Endothelial cell of umbilical vein (primary cell): ENCODE results near the gene BPIFB3. TPM values are rescaled to one million over a fixed set of nuclear protein-coding genes. Genes with fewer than 3 reads are reported as not detected.

Experiments
- BruUV-seq: library from RNA; stranded (reverse); fragments of 400-500 nt; replicated peaks from 2 replicates; lab custom pipeline; 2021; lab: Mats Ljungman, UMichigan
- CTCF ChIA-PET: fragments of 300-600, 350-600 bp; sonication (Branson Sonifier 250); formaldehyde crosslinking; loops from one replicate; lab custom pipeline; 2021; ENCODE audit warnings: antibody characterized with exemption, inconsistent platforms; lab: Charles Lee
- POLR2A ChIA-PET: fragments of 300-600, 350-600 bp; sonication (Branson Sonifier 250); formaldehyde crosslinking; loops from one replicate; lab custom pipeline; 2021; ENCODE audit warnings: antibody characterized with exemption, inconsistent platforms; lab: Charles Lee
- DNase-seq: peaks from one replicate; pipeline ENCODE4 v3.0.0-alpha.2; 2011; ENCODE audit warnings: low read depth, low spot score
- FAIRE-seq: peaks from 2 replicates; lab custom pipeline; 2011; peaks lifted over from hg19 to GRCh38; lab: Jason Lieb, UNC
- H2AFZ ChIP-seq: 2 replicates; pipeline ENCODE4 v1.6.0; 2012; ENCODE audit warnings: low read depth, low read length, control low read depth, inconsistent platforms
- H3K27ac ChIP-seq: 2 replicates; pipeline ENCODE4 v1.5.1; 2011; ENCODE audit warnings: low read depth, mild to moderate bottlenecking, control low read depth, low read length, moderate library complexity; ENCODE audit not compliant: insufficient read depth
- H3K27me3 ChIP-seq, 2 experiments: 2 replicates each; pipeline versions ENCODE4 v1.6.0 to v1.6.1; 2011; ENCODE audit warnings: low read length in 2 of 2, mixed read lengths in 1 of 2; ENCODE audit not compliant: control insufficient read depth in 2 of 2, insufficient read depth in 2 of 2
- H3K36me3 ChIP-seq, 2 experiments: 2 replicates in 1 of 2; 3 replicates in 1 of 2; pipeline ENCODE4 v1.5.1; 2011; ENCODE audit warnings: low read length in 2 of 2, mild to moderate bottlenecking in 1 of 2, moderate library complexity in 1 of 2; ENCODE audit not compliant: control insufficient read depth in 2 of 2, insufficient read depth in 2 of 2; ENCODE audit errors: extremely low read depth in 1 of 2
- H3K4me1 ChIP-seq: 3 replicates; pipeline ENCODE4 v1.5.1; 2011; ENCODE audit warnings: mild to moderate bottlenecking, low read length; ENCODE audit not compliant: control insufficient read depth, insufficient read depth; ENCODE audit errors: extremely low read depth
- H3K4me2 ChIP-seq: 2 replicates; pipeline ENCODE4 v1.6.1; 2011; ENCODE audit warnings: low read length, control low read depth, mixed read lengths; ENCODE audit not compliant: insufficient read depth
- H3K4me3 ChIP-seq, 3 experiments: fragments of 200-600 bp in 1 of 3; sonication (generic), shearing (Covaris generic) in 1 of 3; replicated peaks in 1 of 3; 2 replicates each; pipeline ENCODE4 v1.5.1; 2011 to 2016; ENCODE audit warnings: control low read depth in 3 of 3, low read length in 3 of 3, mild to moderate bottlenecking in 2 of 3, inconsistent platforms in 1 of 3, low read depth in 1 of 3, moderate library complexity in 1 of 3; ENCODE audit not compliant: insufficient read depth in 1 of 3
- H3K79me2 ChIP-seq: 2 replicates; pipeline ENCODE4 v1.6.0; 2012; ENCODE audit warnings: low read length, inconsistent platforms; ENCODE audit not compliant: control insufficient read depth, insufficient read depth
- H3K9ac ChIP-seq: replicated peaks from 2 replicates; pipeline ENCODE3; 2011; ENCODE audit warnings: low read length, control low read depth; ENCODE audit not compliant: insufficient read depth; ENCODE audit errors: extremely low read depth
- H3K9me1 ChIP-seq: replicated peaks from 3 replicates; pipeline ENCODE4 v1.6.0; 2011; ENCODE audit warnings: mild to moderate bottlenecking, low read length; ENCODE audit not compliant: control insufficient read depth, insufficient read depth; ENCODE audit errors: extremely low read depth
- H3K9me3 ChIP-seq: replicated peaks from 2 replicates; pipeline ENCODE4 v1.5.1; 2012; ENCODE audit warnings: low read length, inconsistent platforms; ENCODE audit not compliant: control insufficient read depth, insufficient read depth
- H4K20me1 ChIP-seq: replicated peaks from 2 replicates; pipeline ENCODE3; 2011; ENCODE audit warnings: mild to moderate bottlenecking, low read length; ENCODE audit not compliant: control insufficient read depth, insufficient read depth; ENCODE audit errors: extremely low read depth
- CTCF ChIP-seq, 2 donors: IDR thresholded peaks; 1 replicate in 1 of 2; 2 replicates in 1 of 2; pipeline ENCODE4 v1.5.1; 2011; ENCODE audit warnings: low read length in 2 of 2, mild to moderate bottlenecking in 2 of 2, moderate library complexity in 2 of 2, control low read depth in 1 of 2, inconsistent platforms in 1 of 2, low read depth in 1 of 2; ENCODE audit not compliant: insufficient read depth in 1 of 2; ENCODE audit errors: extremely low read depth in 1 of 2
- EZH2 ChIP-seq: IDR thresholded peaks from 2 replicates; pipeline ENCODE4 v1.6.1; 2012; ENCODE audit warnings: borderline replicate concordance, low read depth, mild to moderate bottlenecking, moderate library complexity, low read length, inconsistent platforms; ENCODE audit not compliant: severe bottlenecking
- FOS ChIP-seq: IDR thresholded peaks from 2 replicates; pipeline ENCODE4 v1.6.1; 2011; ENCODE audit warnings: mild to moderate bottlenecking, low read length, moderate library complexity, borderline replicate concordance; ENCODE audit not compliant: insufficient read depth
- GATA2 ChIP-seq: IDR thresholded peaks from 2 replicates; pipeline ENCODE4 v1.7.0; 2011; ENCODE audit warnings: low read depth, mild to moderate bottlenecking, moderate library complexity, mixed read lengths, low read length; ENCODE audit not compliant: insufficient read length, insufficient read depth
- JUN ChIP-seq: IDR thresholded peaks from 2 replicates; pipeline ENCODE4 v1.6.1; 2011; ENCODE audit warnings: borderline replicate concordance, low read depth; ENCODE audit not compliant: insufficient read length, insufficient read depth
- MAX ChIP-seq: IDR thresholded peaks from 2 replicates; pipeline ENCODE4 v1.6.1; 2011; ENCODE audit not compliant: insufficient read depth, insufficient read length
- POLR2A ChIP-seq: IDR thresholded peaks from 2 replicates; pipeline ENCODE4 v1.6.1; 2012; ENCODE audit warnings: low read depth, mild to moderate bottlenecking, control low read depth, low read length
- POLR2AphosphoS5 ChIP-seq: IDR thresholded peaks from 2 replicates; pipeline ENCODE4 v1.6.1; 2012; ENCODE audit warnings: low read depth, mild to moderate bottlenecking, control low read depth, low read length, moderate library complexity; ENCODE audit not compliant: insufficient read depth
- dilution Hi-C: fragments of 300-500 bp; cut with MboI; formaldehyde crosslinking; loops from one replicate; pipeline ENCODE4 v1.15.0; 2019; ENCODE audit warnings: low sequenced_read_pairs; ENCODE audit not compliant: extremely low pct_ligation_motif_present
- intact Hi-C: fragments of 100-400 bp; cut with micrococcal nuclease; formaldehyde crosslinking; loops from one replicate; pipeline ENCODE4 v1.10.0; 2022
- polyA plus RNA-seq, 4 experiments: library from polyadenylated mRNA; depleted of rRNA in 3 of 4; stranded (reverse) in 3 of 4; unstranded in 1 of 4; fragments of >200 nt; gene quantifications; 2 replicates each; pipeline versions ENCODE4 v1.2.1 to v1.2.3, GENCODE V29; 2011 to 2012; ENCODE audit warnings: missing spikeins in 1 of 4
- total RNA-seq: library from RNA; stranded (reverse); gene quantifications from 2 replicates; pipeline ENCODE4 v1.2.3, GENCODE V29; 2021

Gene BPIFB3
- total and polyA plus RNA-seq, 2 donors (not counting 3 experiments of a cell fraction or from before 2014, with no cell fraction given) = not detected

- dilution Hi-C loops = no loop called here
- Histone ChIP-seq H3K9me1 (no peaks in the 10 kb centered on the region), H3K4me1 (no peaks in the 10 kb centered on the region), H3K9ac (no peak overlapping the region), H3K4me2 (no peak overlapping the region), H3K36me3 (no peaks in the 10 kb centered on the region), H3K27ac (no peak overlapping the region), H4K20me1 (no peaks in the 10 kb centered on the region), H3K79me2 (no peaks in the 10 kb centered on the region), H2AFZ (no peak overlapping the region), H3K4me3 (no peak overlapping the region), H3K27me3 (no peaks in the 10 kb centered on the region), H3K9me3 (no peaks in the 10 kb centered on the region)
- ChIA-PET CTCF (no interaction called here), POLR2A (no interaction called here)
- BruUV-seq = no TSS peak
- FAIRE-seq = no peak
- no peak for TF ChIP-seq GATA2
- TF ChIP-seq JUN = no peak
- no peak for TF ChIP-seq FOS
- no peak for TF ChIP-seq EZH2
- TF ChIP-seq POLR2A = no peak
- no peak for TF ChIP-seq MAX
- intact Hi-C loops = no loop called here
- no peak for DNase-seq
These were observed 29.5 kb upstream of the BPIFB3 start for GRCh38 chr20:33024243-33024560.

GRCh38 chr20:33024609-33025317, 28.9 kb upstream of the BPIFB3 start:
- POLR2A ChIA-PET = no interaction called here
- Histone ChIP-seq H3K79me2 (no peaks in the 10 kb centered on the region), H3K27me3 (no peaks in the 10 kb centered on the region), H3K9me3 (no peaks in the 10 kb centered on the region), H3K9ac (no peak overlapping the region), H3K27ac (no peak overlapping the region), H3K4me3 (no peak overlapping the region), H2AFZ (no peak overlapping the region), H3K4me1 (no peaks in the 10 kb centered on the region), H3K36me3 (no peaks in the 10 kb centered on the region), H4K20me1 (no peaks in the 10 kb centered on the region), H3K4me2 (no peak overlapping the region), H3K9me1 (no peaks in the 10 kb centered on the region)
- TF ChIP-seq POLR2A (no peak), MAX (no peak), FOS (no peak), CTCF (IDR thresholded peaks at IDR 0.05; ENCODE audit: extremely low read depth in 1 of 2, insufficient read depth in 1 of 2, low read depth in 1 of 2, low read length in 2 of 2) (no peak), GATA2 (no peak), POLR2AphosphoS5 (no peak), JUN (no peak)
- BruUV-seq = no TSS peak
- no peak for DNase-seq
- FAIRE-seq = no peak
- dilution Hi-C loops (no loop called here), intact Hi-C loops (no loop called here)
- CTCF ChIA-PET = no interaction called here
